ENCODE results near the gene ADPRM.

The ADPRM gene

DNA sequence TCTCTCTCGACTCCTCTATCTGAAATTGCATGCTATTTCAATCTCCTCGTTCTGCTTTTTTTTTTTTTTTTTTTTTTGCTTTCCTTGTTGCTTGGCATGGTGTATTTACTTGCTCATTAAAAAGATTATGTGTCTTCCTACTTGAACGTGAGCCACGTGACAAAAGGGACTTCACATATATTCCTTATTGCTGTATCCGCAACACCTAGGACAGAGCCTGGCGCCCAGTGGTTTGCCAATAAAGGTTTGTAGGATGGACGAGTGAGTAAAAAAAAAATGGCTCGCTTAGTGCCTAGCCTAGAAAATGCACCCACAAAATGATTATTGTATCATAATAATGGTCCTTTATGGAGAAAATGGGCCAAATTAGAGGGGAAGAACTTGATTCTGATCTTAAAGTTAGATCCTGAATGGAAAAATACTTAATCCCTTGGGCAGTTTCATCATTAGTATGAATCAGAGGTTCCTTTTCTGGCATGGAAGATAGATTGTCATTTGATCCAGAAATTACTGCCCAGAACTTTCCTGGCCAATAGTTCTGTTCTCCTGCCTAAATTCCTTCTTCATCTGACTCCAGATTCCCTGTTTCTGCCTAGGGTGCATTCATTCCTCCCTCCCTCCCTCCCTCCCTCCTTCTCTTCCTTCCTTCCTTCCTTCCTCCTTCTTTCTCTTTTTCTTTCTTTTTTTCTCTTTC lies 46.1 kb downstream of the ADPRM start:
- DNase-seq: no peak

DNA sequence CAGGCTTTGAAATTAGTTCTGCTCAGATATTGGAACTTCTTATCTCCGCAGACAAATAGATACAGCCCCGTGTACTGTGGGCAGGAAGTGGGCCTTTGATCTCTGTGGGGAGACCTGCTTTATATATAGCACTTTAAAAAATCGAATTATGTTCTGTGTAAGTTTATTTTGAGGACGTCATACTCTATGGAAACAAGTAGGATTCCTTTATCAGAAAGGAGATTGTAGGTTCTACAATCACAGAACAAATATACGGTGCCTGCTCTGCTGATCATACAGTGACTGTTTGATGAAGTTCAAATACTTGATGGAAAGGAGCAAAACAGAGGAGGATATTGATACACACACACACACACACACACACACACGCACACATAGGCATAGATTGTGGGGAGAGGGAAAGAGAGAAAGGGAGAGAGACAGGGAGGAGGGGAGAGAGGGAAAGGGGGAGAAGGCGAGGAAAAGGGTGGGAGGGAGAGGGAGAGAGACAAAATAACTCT lies 47.2 kb downstream of the ADPRM start:
- DNase-seq: peak; percentile 42

DNA sequence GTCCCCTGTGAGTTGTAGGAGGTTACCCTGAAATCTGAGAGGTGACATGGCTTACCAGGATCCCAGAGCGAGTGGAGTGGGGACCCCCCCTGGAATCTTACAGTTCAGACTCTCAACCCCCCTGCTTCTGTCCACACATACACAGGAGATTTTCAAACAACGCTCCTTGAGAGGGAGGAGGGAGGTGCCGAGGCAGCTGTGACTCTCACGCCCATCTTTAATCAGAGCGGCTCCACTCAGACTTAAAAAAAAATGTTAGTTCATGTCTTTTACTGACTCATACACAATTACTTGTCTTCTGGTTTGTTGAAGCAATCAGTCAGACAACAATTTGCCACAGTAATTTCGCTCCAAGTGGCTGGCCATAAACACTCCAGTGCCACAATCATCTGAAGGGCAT lies 47.8 kb downstream of the ADPRM start:
- no peak for DNase-seq

DNA sequence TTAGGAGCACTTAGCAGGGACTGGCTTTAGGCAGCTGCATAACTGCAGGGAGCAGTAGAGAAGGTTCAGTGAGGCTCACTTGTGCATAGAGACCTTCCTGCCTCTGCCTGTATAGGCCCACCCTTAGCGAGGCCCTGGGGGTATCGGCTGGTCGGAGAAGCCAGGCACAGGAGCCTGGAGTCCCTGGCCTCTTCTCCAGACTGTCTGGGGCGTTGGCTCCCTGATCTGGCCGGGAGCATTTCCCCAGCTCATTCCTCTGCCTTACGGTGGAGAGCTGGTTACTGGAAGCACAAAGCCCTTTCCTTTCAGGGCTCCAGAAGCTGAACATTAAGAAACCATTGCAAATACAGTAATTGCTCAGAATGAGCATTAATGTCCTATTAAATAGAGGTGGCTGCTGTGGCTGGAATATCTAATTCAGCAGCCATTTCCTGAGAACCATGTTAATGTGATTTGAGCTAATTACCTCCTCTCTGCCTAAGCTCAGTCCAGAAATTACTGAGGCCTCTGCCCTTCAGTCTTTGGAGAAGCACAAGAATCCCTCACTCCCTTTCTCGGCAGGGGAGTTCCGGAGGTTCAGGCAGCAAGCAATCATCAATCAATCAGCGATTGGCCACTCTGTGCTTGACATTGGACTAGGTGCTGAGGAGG lies 51.3 kb downstream of the ADPRM start:
- DNase-seq: no peak

DNA sequence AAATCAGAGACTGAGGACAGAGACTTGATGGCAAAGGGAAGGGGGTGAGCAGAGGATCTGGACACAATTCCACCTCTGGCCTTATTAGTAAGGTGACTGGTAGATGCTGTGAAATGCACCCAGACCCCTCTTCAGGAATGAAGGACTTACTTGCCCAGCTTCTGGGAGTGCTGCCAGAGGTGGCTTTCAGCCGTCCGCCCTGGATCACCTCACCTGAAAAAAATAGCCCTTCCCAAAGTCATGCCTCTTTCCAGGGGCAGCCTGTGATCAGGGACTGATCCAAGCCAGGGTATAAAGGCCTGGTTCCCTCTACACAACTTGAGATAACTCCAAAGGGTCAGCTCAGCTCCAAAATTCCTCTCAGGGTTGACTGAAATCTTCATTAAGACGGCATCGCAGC lies 52.8 kb downstream of the ADPRM start:
- no peak for DNase-seq

DNA sequence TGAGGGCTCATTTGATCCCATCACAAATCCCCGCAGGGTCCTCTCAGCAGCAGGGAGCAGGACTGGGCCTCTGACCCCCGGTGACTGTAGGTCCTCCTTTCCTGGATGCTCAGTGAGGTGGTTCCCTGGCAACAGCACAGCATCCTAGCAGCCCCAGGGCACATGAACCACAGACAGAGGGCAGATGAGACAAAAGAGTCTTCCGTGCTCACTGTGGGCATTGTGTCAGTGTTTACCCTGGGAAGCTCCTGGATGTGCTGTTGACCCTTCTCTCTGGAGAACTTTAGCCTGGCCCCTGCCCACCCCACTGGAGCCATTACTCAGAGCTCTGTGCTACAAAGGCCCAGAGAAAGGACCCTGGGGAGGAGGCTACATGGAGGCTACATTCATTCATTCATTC lies 54.2 kb downstream of the ADPRM start:
- no peak for DNase-seq

DNA sequence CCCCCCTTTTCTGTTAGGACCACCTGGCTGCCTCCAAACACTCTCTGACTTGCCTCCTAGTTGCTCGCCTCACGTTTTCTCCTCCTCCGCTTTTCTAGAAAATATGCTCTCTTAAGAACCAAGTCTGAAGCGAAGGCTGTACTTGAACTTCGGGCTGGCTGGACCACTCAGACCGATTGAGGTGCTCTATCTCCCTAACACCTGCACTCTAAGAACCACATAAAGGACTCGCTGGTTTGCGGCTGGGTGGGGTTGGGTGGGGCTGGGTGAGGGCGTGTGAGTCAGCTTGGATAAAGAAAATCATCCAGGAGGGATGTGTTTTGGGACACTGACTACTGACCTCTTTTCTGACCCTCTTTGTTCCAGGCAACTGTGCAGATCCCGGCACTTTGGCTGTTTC lies 55.3 kb downstream of the ADPRM start:
- no peak for DNase-seq

DNA sequence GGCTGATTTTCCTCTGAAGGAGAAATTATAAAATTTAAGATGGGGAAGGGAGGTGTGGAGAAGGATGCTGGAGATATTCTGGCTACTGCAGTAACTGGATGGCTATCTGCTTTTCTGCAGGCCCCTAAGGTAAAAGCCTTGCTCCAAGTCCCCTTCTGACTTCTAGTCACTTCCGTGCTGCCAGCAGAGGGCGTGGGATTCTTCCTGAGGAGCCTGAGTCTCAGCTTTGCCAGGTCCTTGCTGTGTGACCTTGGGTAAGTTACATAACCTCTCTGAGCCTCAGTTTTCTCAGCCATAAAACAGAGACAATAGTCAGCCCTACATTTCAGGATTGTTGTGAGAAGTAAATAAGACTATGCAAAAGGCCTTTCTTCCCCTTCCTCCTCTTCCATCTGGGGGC lies 56.7 kb downstream of the ADPRM start:
- no peak for DNase-seq

DNA sequence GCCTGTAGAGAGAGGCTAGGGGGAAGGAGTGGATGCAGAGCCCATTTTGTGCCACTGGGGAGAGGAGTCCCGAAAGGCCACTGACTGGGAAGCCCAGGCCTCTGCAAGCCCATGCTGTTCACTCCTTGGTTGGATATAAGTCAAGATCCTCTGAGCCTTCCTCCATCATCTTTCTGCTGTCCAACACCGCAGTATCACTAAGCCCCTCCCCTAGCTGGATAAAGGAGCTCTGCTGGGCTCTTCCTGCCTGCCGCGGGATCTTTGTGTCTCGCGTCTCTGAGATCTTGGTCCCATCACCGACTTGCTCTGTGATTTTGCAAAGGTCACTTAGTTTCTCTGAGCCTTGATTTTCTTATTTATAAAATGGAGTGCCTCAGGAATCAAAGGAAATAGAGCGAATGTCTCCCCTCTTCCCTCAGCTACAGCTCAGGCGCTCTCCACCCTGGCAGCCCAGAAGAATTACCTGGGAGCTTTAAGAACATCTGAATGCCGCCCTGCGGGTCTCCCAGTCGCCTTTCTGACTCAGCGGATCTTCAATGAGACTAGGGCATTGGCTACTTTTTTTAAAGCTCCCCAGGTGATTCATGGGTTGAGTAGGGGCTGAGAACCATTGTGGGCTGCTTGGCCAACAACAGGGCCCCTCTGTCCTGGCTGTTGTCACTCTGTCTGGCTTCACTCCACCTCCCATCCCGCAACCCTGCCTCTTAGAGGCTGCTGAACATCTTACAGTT lies 57.6 kb downstream of the ADPRM start:
- no peak for DNase-seq

DNA sequence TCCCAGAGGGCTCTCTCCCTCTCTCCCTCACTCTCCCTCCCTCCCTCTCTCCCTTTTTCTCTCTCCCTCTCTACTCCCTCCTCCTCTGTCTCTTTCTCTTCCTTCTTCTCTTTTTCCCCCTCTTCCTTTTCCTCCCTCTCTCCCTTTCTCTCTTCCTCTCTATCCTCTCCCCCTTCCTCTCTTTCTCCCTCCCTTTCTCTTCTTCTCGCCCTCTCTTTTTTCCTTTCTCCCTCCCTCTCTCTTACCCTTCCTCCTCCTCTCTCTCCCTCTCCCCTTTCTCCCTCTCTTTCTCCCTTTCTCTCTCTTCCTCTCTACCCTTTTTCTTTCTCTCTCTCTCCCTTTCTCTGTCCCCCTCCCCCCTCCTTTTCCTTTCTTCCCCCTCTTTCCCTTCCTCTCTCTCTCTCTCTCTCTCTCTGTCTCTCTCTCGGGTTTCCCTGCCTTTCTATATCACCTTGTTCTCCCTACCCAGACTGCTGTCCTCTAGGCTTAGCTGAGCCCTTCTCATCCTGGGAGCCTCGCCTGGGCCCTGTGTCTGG lies 58.3 kb downstream of the ADPRM start:
- no peak for DNase-seq

DNA sequence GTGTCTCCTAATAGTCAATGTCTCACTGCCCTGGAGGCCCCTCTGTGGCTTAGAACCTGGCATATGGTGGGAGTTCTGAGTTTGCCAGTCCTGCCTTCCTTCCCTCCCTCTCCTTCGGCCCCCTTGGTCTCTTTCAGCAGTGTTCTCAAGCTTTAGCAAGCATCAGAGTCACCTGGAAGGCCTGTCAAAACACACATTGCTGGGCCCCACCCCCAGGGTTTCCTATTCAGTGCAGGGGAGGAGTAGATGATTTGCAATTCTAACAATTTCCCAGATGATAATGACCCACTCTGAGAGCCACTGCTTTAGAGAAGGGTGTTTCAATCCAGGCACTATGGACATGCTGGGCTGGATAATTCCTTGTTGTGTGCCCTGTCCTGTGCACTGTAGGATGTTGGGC lies 58.8 kb downstream of the ADPRM start:
- DNase-seq: no peak

DNA sequence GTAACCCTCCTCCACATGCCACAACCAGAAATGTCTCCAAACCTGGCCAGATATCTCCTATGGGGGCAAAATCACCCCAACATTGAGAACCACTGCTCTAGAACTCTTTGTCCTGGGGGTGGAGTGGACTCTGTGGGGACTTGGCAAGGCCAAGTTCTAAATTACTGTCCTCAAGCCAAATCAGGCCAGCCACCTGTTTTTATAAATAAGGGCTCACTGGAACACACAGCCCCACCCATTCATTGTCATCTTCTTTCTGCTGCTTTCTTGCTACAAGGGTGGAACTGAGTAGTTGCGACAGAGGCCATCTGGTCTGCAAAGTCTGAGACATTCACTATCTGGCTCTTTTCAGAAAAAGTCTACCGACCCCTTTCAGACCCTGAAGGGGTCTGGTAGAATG lies 59.2 kb downstream of the ADPRM start:
- no peak for DNase-seq

DNA sequence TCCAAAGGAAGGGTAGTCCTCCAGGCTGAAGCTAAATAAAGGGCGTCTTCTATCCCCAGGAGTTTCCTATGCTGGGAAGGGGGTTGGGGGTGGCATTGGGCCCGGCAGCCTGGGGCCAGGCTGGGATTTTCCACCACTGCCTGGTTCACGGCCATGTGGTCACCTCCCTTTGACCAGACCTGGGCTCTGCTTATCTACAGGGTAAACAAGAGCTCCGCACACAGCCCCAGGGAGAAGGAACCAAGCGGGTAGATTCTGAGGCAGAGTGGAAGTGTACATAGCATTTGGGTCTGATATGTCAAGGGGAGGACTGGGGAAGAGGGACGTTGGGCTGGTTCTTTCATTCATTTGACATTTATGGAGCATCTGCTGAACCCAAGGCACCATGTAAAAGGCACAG lies 59.7 kb downstream of the ADPRM start:
- no peak for DNase-seq

DNA sequence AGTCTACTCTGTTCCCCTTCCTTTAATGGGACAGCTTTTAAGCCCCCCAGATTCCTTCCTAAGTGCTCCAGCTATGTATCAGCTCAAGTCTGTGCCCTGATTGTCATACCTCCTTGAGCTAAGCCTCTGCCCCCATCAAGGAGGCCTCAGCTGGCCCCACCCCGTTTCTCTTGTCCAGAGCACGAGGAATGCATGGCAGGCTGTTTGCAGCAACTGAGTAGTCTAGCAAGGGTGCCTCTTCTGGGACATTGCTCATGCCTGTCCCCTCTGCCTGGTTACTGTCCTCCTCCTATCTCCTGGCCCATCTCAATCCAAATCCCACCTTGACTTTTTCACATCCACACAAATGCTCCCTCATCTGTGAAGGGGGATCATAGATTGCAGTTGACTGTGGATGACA lies 60.3 kb downstream of the ADPRM start:
- no peak for DNase-seq

DNA sequence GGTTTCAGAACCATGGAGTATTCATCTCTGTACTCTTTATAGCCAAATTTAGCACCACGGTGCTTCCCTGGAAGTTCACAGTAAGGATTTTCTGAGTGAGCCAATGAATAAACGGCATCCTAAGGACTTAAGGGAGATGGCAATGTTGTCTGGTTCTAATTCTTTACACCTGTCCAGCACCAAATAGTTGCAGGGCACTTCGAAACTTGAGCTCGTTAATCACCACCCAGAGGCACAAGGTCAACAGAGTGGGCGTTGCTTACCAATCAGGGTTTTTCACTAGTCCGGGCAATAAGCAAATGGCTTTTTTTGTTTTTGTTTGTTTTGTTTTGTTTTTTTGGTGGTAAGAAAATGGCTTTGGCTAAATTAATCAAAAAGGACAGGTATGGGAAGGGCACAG lies 60.7 kb downstream of the ADPRM start:
- DNase-seq: no peak

Measured in CD4-positive, alpha-beta T cell treated with Interleukin-17A for 1 hour (primary cell).